Measurements from ENCODE around the gene CNPPD1.

CNPPD1 gene

GRCh38 chr2:219122202-219122980 is 54.3 kb downstream of the CNPPD1 start:
- no peak for DNase-seq (ENCODE audit: low read depth)

Measured in activated T-cell treated with anti-CD3 and anti-CD28 coated beads for 48 hours (primary cell).